IMR-90 (cell line): ENCODE results near the gene TBX4. TPM values are rescaled to one million over a fixed set of nuclear protein-coding genes. Genes with fewer than 3 reads are reported as not detected.

Experiments used
- ATAC-seq: fragments of 200-7000 bp; cut with Tn5 transposase; 2 replicates; pipeline ENCODE4 v1.9.1; 2020; ENCODE audit warnings: low read depth, mild to moderate bottlenecking, moderate library complexity
- BruUV-seq: library from RNA; stranded (reverse); fragments of 400-500 nt; replicated peaks from 2 replicates; lab custom pipeline; 2021; lab: Mats Ljungman, UMichigan
- CTCF ChIA-PET: fragments of 300-600 bp; formaldehyde crosslinking; extraction: SDS; loops from one replicate; lab custom pipeline; 2021; ENCODE audit warnings: antibody characterized with exemption; lab: Yijun Ruan, JAX
- POLR2A ChIA-PET: fragments of 300-600 bp; sonication (Branson Sonifier 250); formaldehyde crosslinking; loops from one replicate; lab custom pipeline; 2022; ENCODE audit warnings: antibody characterized with exemption; ENCODE audit not compliant: unreplicated experiment; lab: Charles Lee
- DNase-seq: peaks from one replicate; pipeline ENCODE4 v3.0.0; 2013
- H2AFZ ChIP-seq: replicated peaks from 2 replicates; pipeline ENCODE3; 2013; ENCODE audit warnings: low read length, mild to moderate bottlenecking; ENCODE audit not compliant: poor library complexity
- H2AK5ac ChIP-seq: 2 replicates; pipeline ENCODE4 v1.6.1; 2013; ENCODE audit warnings: low read depth, low read length, inconsistent platforms
- H2AK9ac ChIP-seq: replicated peaks from 2 replicates; pipeline ENCODE3; 2013; ENCODE audit warnings: mild to moderate bottlenecking, low read depth, low read length, moderate library complexity; ENCODE audit not compliant: poor library complexity
- H2BK120ac ChIP-seq: 2 replicates; pipeline ENCODE4 v1.6.1; 2013; ENCODE audit warnings: low read depth, low read length, inconsistent platforms
- H2BK15ac ChIP-seq: 3 replicates; pipeline ENCODE4 v1.6.1; 2013; ENCODE audit warnings: low read depth, low read length, inconsistent platforms
- H2BK20ac ChIP-seq: 2 replicates; pipeline ENCODE4 v1.6.1; 2013; ENCODE audit warnings: low read depth, mild to moderate bottlenecking, inconsistent platforms, low read length, moderate library complexity
- H2BK5ac ChIP-seq: 2 replicates; pipeline ENCODE4 v1.6.1; 2013; ENCODE audit warnings: mild to moderate bottlenecking, low read depth, low read length, inconsistent platforms; ENCODE audit not compliant: poor library complexity, severe bottlenecking
- H3K14ac ChIP-seq: replicated peaks from 2 replicates; pipeline ENCODE4 v1.6.1; 2013; ENCODE audit warnings: low read depth, low read length, inconsistent platforms
- H3K18ac ChIP-seq: 2 replicates; pipeline ENCODE4 v1.6.1; 2013; ENCODE audit warnings: low read depth, low read length, control low read depth
- H3K23ac ChIP-seq: 2 replicates; pipeline ENCODE4 v1.6.1; 2013; ENCODE audit warnings: low read depth, low read length, inconsistent platforms
- H3K27ac ChIP-seq: 2 replicates; pipeline ENCODE4 v1.5.1; 2013; ENCODE audit warnings: mild to moderate bottlenecking, control low read depth, low read length; ENCODE audit not compliant: insufficient read depth
- H3K27me3 ChIP-seq: 2 replicates; pipeline ENCODE4 v1.6.1; 2013; ENCODE audit warnings: low read length; ENCODE audit not compliant: control insufficient read depth, insufficient read depth
- H3K36me3 ChIP-seq: 2 replicates; pipeline ENCODE4 v1.6.1; 2013; ENCODE audit warnings: low read length, mixed read lengths; ENCODE audit not compliant: control insufficient read depth, insufficient read depth
- H3K4ac ChIP-seq: 2 replicates; pipeline ENCODE4 v1.6.1; 2013; ENCODE audit warnings: low read depth, low read length, inconsistent platforms
- H3K4me1 ChIP-seq: 2 replicates; pipeline ENCODE4 v1.6.1; 2013; ENCODE audit warnings: low read length, mixed read lengths; ENCODE audit not compliant: control insufficient read depth, insufficient read depth
- H3K4me2 ChIP-seq: 2 replicates; pipeline ENCODE4 v1.6.1; 2013; ENCODE audit warnings: low read depth, mild to moderate bottlenecking, control low read depth, low read length, moderate library complexity
- H3K4me3 ChIP-seq: 2 replicates; pipeline ENCODE4 v1.5.1; 2013; ENCODE audit warnings: low read depth, mild to moderate bottlenecking, control low read depth, low read length, moderate library complexity; ENCODE audit not compliant: insufficient read depth
- H3K56ac ChIP-seq: 2 replicates; pipeline ENCODE4 v1.6.1; 2013; ENCODE audit warnings: low read length, inconsistent platforms; ENCODE audit not compliant: insufficient read depth; ENCODE audit errors: extremely low read depth
- H3K79me1 ChIP-seq, 2 experiments: 2 replicates each; pipeline ENCODE4 v1.6.1; 2013; ENCODE audit warnings: low read length in 2 of 2, inconsistent platforms in 1 of 2, low read depth in 1 of 2
- H3K9ac ChIP-seq: 2 replicates; pipeline ENCODE4 v1.6.1; 2013; ENCODE audit warnings: low read depth, low read length, control low read depth
- H3K9me1 ChIP-seq: 2 replicates; pipeline ENCODE4 v1.6.1; 2013; ENCODE audit warnings: low read length, inconsistent platforms; ENCODE audit not compliant: insufficient read depth
- H3K9me3 ChIP-seq: 2 replicates; pipeline ENCODE4 v1.6.1; 2013; ENCODE audit warnings: low read length; ENCODE audit not compliant: control insufficient read depth, insufficient read depth
- H4K20me1 ChIP-seq: 2 replicates; pipeline ENCODE4 v1.6.1; 2013; ENCODE audit warnings: low read length, inconsistent platforms; ENCODE audit not compliant: insufficient read depth
- H4K5ac ChIP-seq: 2 replicates; pipeline ENCODE4 v1.6.1; 2013; ENCODE audit warnings: mild to moderate bottlenecking, low read depth, low read length, control low read depth
- H4K8ac ChIP-seq, 2 experiments: 2 replicates each; pipeline ENCODE4 v1.6.1; 2013; ENCODE audit warnings: low read depth in 2 of 2, low read length in 2 of 2, control low read depth in 1 of 2, inconsistent platforms in 1 of 2
- H4K91ac ChIP-seq: 2 replicates; pipeline ENCODE4 v1.6.1; 2013; ENCODE audit warnings: low read depth, low read length, inconsistent platforms; ENCODE audit not compliant: insufficient read depth
- BHLHE40 ChIP-seq: fragments of 150-350 bp; IDR thresholded peaks from 2 replicates; pipeline ENCODE4 v1.6.1; 2016; ENCODE audit warnings: mild to moderate bottlenecking, low read depth, low read length
- CEBPB ChIP-seq: IDR thresholded peaks from 2 replicates; pipeline ENCODE4 v1.6.1; 2012; ENCODE audit warnings: low read depth, low read length, improper control_type of control experiment
- CHD1 ChIP-seq: IDR thresholded peaks from 2 replicates; pipeline ENCODE4 v1.6.1; 2012; ENCODE audit warnings: low read depth, low read length, improper control_type of control experiment
- FOS ChIP-seq: fragments of 150-350 bp; IDR thresholded peaks from 2 replicates; pipeline ENCODE4 v1.6.1; 2016; ENCODE audit warnings: low read depth, low read length
- MAZ ChIP-seq: IDR thresholded peaks from 2 replicates; pipeline ENCODE4 v1.6.1; 2012; ENCODE audit warnings: low read depth, mild to moderate bottlenecking, low read length, improper control_type of control experiment, moderate library complexity, borderline replicate concordance
- MXI1 ChIP-seq: IDR thresholded peaks from 2 replicates; pipeline ENCODE4 v1.6.1; 2012; ENCODE audit warnings: low read depth, mild to moderate bottlenecking, low read length, moderate library complexity, borderline replicate concordance
- NFE2L2 ChIP-seq: fragments of 150-350 bp; IDR thresholded peaks from 2 replicates; pipeline ENCODE4 v1.6.1; 2016; ENCODE audit warnings: low read depth, mild to moderate bottlenecking, low read length
- POLR2A ChIP-seq: IDR thresholded peaks from 2 replicates; pipeline ENCODE4 v1.6.1; 2012; ENCODE audit warnings: mild to moderate bottlenecking, low read depth, low read length
- RAD21 ChIP-seq: IDR thresholded peaks from 2 replicates; pipeline ENCODE4 v1.6.1; 2012; ENCODE audit warnings: low read length, improper control_type of control experiment
- RCOR1 ChIP-seq: IDR thresholded peaks from 2 replicates; pipeline ENCODE4 v1.6.1; 2012; ENCODE audit warnings: mild to moderate bottlenecking, low read length, improper control_type of control experiment; ENCODE audit not compliant: insufficient replicate concordance
- RFX5 ChIP-seq: IDR thresholded peaks from 2 replicates; pipeline ENCODE4 v1.8.0; 2012; ENCODE audit warnings: low read depth, mild to moderate bottlenecking, low read length, moderate library complexity
- SMC3 ChIP-seq: fragments of 150-350 bp; IDR thresholded peaks from 2 replicates; pipeline ENCODE4 v1.6.1; 2016; ENCODE audit warnings: low read depth, mild to moderate bottlenecking, antibody characterized with exemption, low read length, moderate library complexity
- WGBS, 2 experiments: methylation state at CpG; one replicate each; pipeline versions ENCODE4 v1.1.5 to v1.1.7; 2013; ENCODE audit warnings: missing lambda C conversion rate in 2 of 2; ENCODE audit not compliant: insufficient read length in 1 of 2; ENCODE audit errors: extremely low coverage in 2 of 2; 5-methylcytosine and 5-hydroxymethylcytosine counted together
- dilution Hi-C: fragments of 300-500 bp; cut with HindIII; formaldehyde crosslinking; loops from one replicate; pipeline ENCODE4 v1.14.3; 2018; ENCODE audit warnings: low sequenced_read_pairs; ENCODE audit not compliant: unreplicated experiment
- in situ Hi-C: fragments of 300-500 bp; cut with MboI; formaldehyde crosslinking; loops from 3 replicates; pipeline ENCODE4 v1.14.3; 2019; ENCODE audit warnings: low sequenced_read_pairs, inconsistent platforms, mixed read lengths
- intact Hi-C: fragments of 100-400 bp; cut with micrococcal nuclease; formaldehyde crosslinking; loops from 2 replicates; pipeline ENCODE4 v1.10.0; 2022
- polyA plus RNA-seq, 3 experiments: library from polyadenylated mRNA; depleted of rRNA; stranded (reverse); fragments of >200 nt; gene quantifications; 2 replicates each; pipeline ENCODE4 v1.2.3, GENCODE V29; 2012; ENCODE audit warnings: low replicate concordance in 1 of 3
- total RNA-seq: library from RNA; depleted of rRNA; stranded (reverse); fragments of >200 nt; gene quantifications from 2 replicates; pipeline ENCODE4 v1.2.3, GENCODE V29; 2012
- TF ChIP-seq, protein P1 (sequence below): fragments of 150-350 bp; IDR thresholded peaks from 2 replicates; pipeline ENCODE4 v1.6.1; 2017; ENCODE audit warnings: mild to moderate bottlenecking, antibody characterized with exemption, low read length, low read depth
- TF ChIP-seq, protein P2 (sequence below): conservative IDR thresholded peaks from 2 replicates; pipeline ENCODE4 v1.5.1; 2012; ENCODE audit warnings: mild to moderate bottlenecking, low read depth, low read length, improper control_type of control experiment
- TF ChIP-seq, protein P3 (sequence below): fragments of 150-350 bp; IDR thresholded peaks from 2 replicates; pipeline ENCODE4 v1.6.1; 2016; ENCODE audit warnings: low read depth, mild to moderate bottlenecking, low read length, moderate library complexity, borderline replicate concordance

The TBX4 gene
- total and polyA plus RNA-seq, 2 of the 4 experiments (the other 2 are of a cell fraction), result 0.05 TPM; not detected in 1

DNA sequence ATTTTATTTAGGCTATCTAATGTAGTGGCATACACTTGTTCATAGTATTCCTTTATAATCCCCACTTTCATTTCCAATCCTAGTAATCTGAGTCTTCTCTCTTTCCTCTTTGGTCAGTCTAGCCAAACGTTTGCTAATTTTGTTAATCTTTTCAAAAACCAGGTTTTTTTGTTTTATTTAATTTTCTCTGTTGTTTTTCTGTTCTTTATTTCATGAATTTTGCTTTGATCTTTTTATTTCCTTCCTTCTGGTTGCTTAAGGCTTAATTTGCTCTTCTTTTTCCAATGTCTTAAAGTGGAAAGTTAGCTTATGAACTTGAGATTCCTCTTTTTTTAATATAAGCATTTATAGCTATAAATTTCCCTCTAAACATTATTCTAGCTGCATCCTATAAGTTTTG lies 69.9 kb downstream of the TBX4 start:
- no peak overlapping the region for H2AK5ac ChIP-seq
- in situ Hi-C loops (no loop called here), dilution Hi-C loops (no loop called here), intact Hi-C loops (no loop called here)
- H4K5ac ChIP-seq, result no peak overlapping the region
- no peak overlapping the region for H2AFZ ChIP-seq
- no peaks in the 10 kb centered on the region for H4K20me1 ChIP-seq
- no peak overlapping the region for H3K23ac ChIP-seq
- ChIA-PET POLR2A (interaction anchor here (0.7 kb wide), 1 partner anchor 102 kb away, joined by 5 read pairs; no protein-coding TSS in a partner anchor), CTCF (interaction anchor here (0.6 kb wide), 1 partner anchor 952 kb away, joined by 4 read pairs; no protein-coding TSS in a partner anchor)
- H3K9me3 ChIP-seq, result no peaks in the 10 kb centered on the region
- no peak for DNase-seq
- H3K14ac ChIP-seq, result no peak overlapping the region
- no peak overlapping the region for H2BK15ac ChIP-seq
- no peak overlapping the region for H3K56ac ChIP-seq
- no peak overlapping the region for H4K91ac ChIP-seq
- no peak overlapping the region for H3K18ac ChIP-seq
- ATAC-seq, result no peak
- no peak overlapping the region for H3K4me2 ChIP-seq
- no peak overlapping the region for H2BK5ac ChIP-seq
- H3K9me1 ChIP-seq, result no peaks in the 10 kb centered on the region
- no peaks in the 10 kb centered on the region for H3K79me1 ChIP-seq
- no peak overlapping the region for H2AK9ac ChIP-seq
- no peak for TF ChIP-seq RAD21
- TF ChIP-seq RCOR1, result no peak
- no peak for TF ChIP-seq MAZ
- TF ChIP-seq POLR2A, result no peak
- TF ChIP-seq CEBPB, result no peak
- no peak for TF ChIP-seq FOS
- TF ChIP-seq, protein P1, sequence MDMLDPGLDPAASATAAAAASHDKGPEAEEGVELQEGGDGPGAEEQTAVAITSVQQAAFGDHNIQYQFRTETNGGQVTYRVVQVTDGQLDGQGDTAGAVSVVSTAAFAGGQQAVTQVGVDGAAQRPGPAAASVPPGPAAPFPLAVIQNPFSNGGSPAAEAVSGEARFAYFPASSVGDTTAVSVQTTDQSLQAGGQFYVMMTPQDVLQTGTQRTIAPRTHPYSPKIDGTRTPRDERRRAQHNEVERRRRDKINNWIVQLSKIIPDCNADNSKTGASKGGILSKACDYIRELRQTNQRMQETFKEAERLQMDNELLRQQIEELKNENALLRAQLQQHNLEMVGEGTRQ, result no peak
- no peak for TF ChIP-seq CHD1
- TF ChIP-seq MXI1, result no peak
- no peak for TF ChIP-seq BHLHE40
- TF ChIP-seq, protein P2, sequence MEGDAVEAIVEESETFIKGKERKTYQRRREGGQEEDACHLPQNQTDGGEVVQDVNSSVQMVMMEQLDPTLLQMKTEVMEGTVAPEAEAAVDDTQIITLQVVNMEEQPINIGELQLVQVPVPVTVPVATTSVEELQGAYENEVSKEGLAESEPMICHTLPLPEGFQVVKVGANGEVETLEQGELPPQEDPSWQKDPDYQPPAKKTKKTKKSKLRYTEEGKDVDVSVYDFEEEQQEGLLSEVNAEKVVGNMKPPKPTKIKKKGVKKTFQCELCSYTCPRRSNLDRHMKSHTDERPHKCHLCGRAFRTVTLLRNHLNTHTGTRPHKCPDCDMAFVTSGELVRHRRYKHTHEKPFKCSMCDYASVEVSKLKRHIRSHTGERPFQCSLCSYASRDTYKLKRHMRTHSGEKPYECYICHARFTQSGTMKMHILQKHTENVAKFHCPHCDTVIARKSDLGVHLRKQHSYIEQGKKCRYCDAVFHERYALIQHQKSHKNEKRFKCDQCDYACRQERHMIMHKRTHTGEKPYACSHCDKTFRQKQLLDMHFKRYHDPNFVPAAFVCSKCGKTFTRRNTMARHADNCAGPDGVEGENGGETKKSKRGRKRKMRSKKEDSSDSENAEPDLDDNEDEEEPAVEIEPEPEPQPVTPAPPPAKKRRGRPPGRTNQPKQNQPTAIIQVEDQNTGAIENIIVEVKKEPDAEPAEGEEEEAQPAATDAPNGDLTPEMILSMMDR, result no peak
- no peak for TF ChIP-seq RFX5
- TF ChIP-seq SMC3, result no peak
- no peak for TF ChIP-seq NFE2L2
- TF ChIP-seq, protein P3, sequence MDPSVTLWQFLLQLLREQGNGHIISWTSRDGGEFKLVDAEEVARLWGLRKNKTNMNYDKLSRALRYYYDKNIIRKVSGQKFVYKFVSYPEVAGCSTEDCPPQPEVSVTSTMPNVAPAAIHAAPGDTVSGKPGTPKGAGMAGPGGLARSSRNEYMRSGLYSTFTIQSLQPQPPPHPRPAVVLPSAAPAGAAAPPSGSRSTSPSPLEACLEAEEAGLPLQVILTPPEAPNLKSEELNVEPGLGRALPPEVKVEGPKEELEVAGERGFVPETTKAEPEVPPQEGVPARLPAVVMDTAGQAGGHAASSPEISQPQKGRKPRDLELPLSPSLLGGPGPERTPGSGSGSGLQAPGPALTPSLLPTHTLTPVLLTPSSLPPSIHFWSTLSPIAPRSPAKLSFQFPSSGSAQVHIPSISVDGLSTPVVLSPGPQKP, result no peak
- H3K9ac ChIP-seq, result no peak overlapping the region
- no peaks in the 10 kb centered on the region for H3K36me3 ChIP-seq
- H3K4me1 ChIP-seq, result no peaks in the 10 kb centered on the region
- H3K4ac ChIP-seq, result no peak overlapping the region
- WGBS, 2 experiments, result no CpG with 5 or more reads among the region's 1 CpG
- H2BK120ac ChIP-seq, result no peak overlapping the region
- no peak overlapping the region for H3K27ac ChIP-seq
- H4K8ac ChIP-seq, result no peak overlapping the region
- no peak overlapping the region for H2BK20ac ChIP-seq
- H3K27me3 ChIP-seq, result peaks cover 20% of the 10 kb centered on the region
- H3K4me3 ChIP-seq, result no peak overlapping the region
- no TSS peak for BruUV-seq
